Measurements from ENCODE around the gene ADAT2. TPM values are rescaled to one million over a fixed set of nuclear protein-coding genes. Genes with fewer than 3 reads are reported as not detected.
A peak's percentile ranks its signal among the peaks of the same experiment; 100 is the strongest.

The ADAT2 gene
- total and polyA plus RNA-seq, 12 donors: 0.61 to 18.6 (median 6.3) TPM

DNA sequence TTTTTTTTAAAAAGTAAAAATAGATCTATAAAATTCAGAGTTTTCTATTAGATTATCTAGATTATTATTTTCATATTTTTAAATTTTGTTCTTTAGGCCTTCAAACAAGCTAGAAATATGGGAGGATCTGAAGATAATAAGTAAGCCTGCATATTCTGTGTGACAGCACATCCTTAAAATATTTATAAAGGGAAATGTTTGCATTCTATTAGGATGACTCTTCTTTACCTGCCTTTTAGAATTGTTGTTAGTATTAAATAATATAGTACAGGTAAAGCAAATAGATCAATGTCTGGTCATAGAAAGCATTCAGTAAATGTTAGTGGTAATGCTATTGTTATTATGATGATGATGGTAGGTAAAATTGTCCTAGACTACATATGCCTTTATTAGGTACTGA lies 17.5 kb upstream of the ADAT2 start:
- no peak for DNase-seq
- intact Hi-C loops (cut with DNase I): no loop called here
- no peak overlapping the region for H3K4me3 ChIP-seq
- no peaks in the 10 kb centered on the region for H3K9me3 ChIP-seq (replicated peaks in 1 of 3)
- H3K36me3 ChIP-seq (replicated peaks in 1 of 2): peaks cover 0 to 17% of the 10 kb centered on the region in 2 donors
- TF ChIP-seq POLR2A (IDR thresholded peaks at IDR 0.05): no peak
- TF ChIP-seq, protein P1, sequence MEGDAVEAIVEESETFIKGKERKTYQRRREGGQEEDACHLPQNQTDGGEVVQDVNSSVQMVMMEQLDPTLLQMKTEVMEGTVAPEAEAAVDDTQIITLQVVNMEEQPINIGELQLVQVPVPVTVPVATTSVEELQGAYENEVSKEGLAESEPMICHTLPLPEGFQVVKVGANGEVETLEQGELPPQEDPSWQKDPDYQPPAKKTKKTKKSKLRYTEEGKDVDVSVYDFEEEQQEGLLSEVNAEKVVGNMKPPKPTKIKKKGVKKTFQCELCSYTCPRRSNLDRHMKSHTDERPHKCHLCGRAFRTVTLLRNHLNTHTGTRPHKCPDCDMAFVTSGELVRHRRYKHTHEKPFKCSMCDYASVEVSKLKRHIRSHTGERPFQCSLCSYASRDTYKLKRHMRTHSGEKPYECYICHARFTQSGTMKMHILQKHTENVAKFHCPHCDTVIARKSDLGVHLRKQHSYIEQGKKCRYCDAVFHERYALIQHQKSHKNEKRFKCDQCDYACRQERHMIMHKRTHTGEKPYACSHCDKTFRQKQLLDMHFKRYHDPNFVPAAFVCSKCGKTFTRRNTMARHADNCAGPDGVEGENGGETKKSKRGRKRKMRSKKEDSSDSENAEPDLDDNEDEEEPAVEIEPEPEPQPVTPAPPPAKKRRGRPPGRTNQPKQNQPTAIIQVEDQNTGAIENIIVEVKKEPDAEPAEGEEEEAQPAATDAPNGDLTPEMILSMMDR (IDR thresholded peaks at IDR 0.05): no peak
- H3K27me3 ChIP-seq: no peaks in the 10 kb centered on the region
- no peak overlapping the region for H3K27ac ChIP-seq
- no peaks in the 10 kb centered on the region for H3K4me1 ChIP-seq (replicated peaks in 1 of 2)

DNA sequence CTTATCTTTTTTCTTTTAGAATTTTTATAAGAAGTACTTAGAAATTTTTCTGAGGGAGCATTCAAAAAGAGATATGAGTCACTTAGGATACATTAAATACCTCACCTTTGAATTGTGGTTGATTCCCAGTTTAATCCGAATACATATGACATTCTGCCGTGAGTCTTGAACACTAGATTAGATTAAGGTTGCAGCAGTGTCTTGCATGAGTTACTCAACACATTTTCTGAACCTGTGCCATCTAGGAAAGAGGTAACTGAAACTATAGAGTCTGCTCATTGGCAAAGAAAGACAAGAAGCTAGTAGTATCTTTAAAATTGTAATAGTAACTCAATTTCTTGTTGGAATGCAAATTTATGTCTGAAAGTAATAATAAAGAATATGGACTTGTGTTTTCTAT lies 15.1 kb upstream of the ADAT2 start:
- Histone ChIP-seq H3K27ac (no peak overlapping the region), H3K9me3 (replicated peaks in 1 of 3) (no peaks in the 10 kb centered on the region), H3K4me1 (replicated peaks in 1 of 2) (no peaks in the 10 kb centered on the region), H3K4me3 (no peak overlapping the region), H3K36me3 (replicated peaks in 1 of 2) (peaks cover 0 to 17% of the 10 kb centered on the region in 2 donors), H3K27me3 (no peaks in the 10 kb centered on the region)
- intact Hi-C loops (cut with DNase I): no loop called here
- no peak for DNase-seq
- 67 to 88% (median 80%) methylated on average over 2 of the region's 2 CpGs for WGBS, 4 donors
- TF ChIP-seq, protein P1 (IDR thresholded peaks at IDR 0.05): no peak
- no peak for TF ChIP-seq POLR2A (IDR thresholded peaks at IDR 0.05)

DNA sequence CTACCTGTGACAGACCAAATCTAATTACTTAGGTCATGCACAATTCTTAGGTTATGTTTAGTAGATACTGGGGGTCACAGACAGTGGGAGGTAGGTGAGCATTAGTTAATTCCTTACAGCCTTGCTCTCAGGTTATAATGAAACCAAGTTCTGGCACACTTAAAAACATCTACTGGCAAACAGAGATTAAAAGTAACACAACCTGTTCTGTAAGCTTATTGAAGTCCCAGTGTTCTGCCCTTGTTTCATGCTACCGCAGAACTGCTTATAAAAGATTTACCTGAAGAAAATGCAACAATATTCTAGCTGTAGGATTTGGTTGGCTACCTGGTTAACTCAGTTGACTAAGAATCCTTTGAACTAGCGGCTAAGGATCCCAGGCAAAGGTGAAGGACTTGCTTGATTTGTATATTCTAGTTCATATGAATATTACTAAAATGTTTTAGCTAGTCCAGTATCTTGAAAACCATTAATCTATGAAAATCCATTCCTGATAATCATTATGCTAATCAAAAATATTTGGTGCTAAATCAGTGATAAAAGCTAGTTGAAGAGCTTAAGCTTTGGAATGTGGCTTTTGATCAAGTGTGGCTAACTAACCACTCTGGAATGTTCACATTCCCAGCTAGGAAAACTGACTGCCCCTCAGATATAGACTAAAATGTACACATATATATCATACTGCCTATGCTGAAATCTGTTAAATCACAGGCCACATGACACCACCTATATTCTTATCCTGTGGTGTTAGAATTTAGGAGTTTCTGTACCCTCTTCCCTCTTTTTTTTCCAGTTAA lies 7.3 kb upstream of the ADAT2 start:
- intact Hi-C loops (cut with DNase I): no loop called here
- H3K9me3 ChIP-seq (replicated peaks in 1 of 3): no peaks in the 10 kb centered on the region
- peaks cover 0 to 25% of the 10 kb centered on the region in 2 donors for H3K4me1 ChIP-seq (replicated peaks in 1 of 2)
- H3K36me3 ChIP-seq (replicated peaks in 1 of 2): peaks cover 0 to 12% of the 10 kb centered on the region in 2 donors
- DNase-seq: no peak
- no peak overlapping the region for H3K27ac ChIP-seq
- H3K27me3 ChIP-seq: no peaks in the 10 kb centered on the region
- H3K4me3 ChIP-seq: no peak overlapping the region
- WGBS, 4 donors: 66 to 95% (median 93%) methylated on average over 2 of the region's 2 CpGs
- TF ChIP-seq POLR2A (IDR thresholded peaks at IDR 0.05): no peak
- TF ChIP-seq, protein P1 (IDR thresholded peaks at IDR 0.05): no peak

DNA sequence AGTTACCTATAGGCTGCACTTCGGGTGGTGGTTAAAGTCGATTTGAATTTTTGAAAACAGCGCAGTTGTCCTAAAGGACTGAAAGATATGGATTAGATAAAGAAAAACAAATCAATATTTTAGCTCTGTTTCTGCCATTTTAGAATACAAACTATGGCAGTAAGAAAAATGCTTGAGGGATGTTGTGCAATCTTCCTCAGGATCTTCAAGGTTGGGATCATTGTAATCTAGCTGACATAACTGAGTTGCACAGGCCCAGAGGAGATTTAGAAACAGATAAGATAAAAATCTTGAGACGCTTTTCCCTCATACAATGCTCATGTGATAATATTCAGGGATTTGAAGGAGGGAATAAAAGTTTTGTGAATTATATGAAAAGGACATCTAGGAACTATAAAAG lies 1.0 kb upstream of the ADAT2 start:
- peaks cover 7 to 29% of the 10 kb centered on the region in 2 donors for H3K4me1 ChIP-seq (replicated peaks in 1 of 2)
- peak in 1 of 7 donors; percentile 41 for DNase-seq
- H3K9me3 ChIP-seq (replicated peaks in 1 of 3): no peaks in the 10 kb centered on the region
- no peaks in the 10 kb centered on the region for H3K36me3 ChIP-seq (replicated peaks in 1 of 2)
- peak overlapping the region in 1 of 4 donors; percentile 66 for H3K4me3 ChIP-seq
- no peaks in the 10 kb centered on the region for H3K27me3 ChIP-seq
- peak overlapping the region; percentile 2 to 87 (median 87) for H3K27ac ChIP-seq
- intact Hi-C loops (cut with DNase I): no loop called here
- 15 to 28% (median 18%) methylated on average over 4 of the region's 4 CpGs for WGBS, 4 donors
- TF ChIP-seq POLR2A (IDR thresholded peaks at IDR 0.05): no peak
- TF ChIP-seq, protein P1 (IDR thresholded peaks at IDR 0.05): no peak
